DLD1 (cell line): ENCODE measurements around the gene CHD6.

ENCODE experiments used
- in situ Hi-C: cut with HindIII; loops from 2 replicates; pipeline ENCODE4 v1.10.0; 2017; ENCODE audit warnings: low sequenced_read_pairs

CHD6 gene

DNA sequence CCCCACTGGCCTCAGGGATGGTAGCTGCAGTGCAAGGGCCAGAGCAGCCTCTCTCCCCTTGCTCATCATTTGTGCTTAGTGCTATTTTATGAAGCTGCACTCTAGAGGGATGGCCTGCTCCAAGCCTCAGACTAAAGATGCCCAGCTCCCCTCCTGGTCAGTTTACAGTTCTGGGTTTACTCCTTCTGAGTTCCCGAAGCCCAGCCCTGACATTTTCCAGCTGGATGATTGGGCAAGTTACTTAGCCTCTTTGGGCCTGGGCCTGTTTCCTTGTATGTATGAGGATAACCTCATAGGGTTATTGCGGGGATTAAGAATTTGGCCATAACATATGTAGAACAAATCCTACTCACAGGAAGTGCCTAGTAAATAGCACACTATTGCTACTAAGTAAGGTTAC, 219.8 kb downstream of the CHD6 start:
- in situ Hi-C loops = no loop called here

GRCh38 chr20:41395667-41396664, 222.2 kb downstream of the CHD6 start:
- in situ Hi-C loops = no loop called here

DNA sequence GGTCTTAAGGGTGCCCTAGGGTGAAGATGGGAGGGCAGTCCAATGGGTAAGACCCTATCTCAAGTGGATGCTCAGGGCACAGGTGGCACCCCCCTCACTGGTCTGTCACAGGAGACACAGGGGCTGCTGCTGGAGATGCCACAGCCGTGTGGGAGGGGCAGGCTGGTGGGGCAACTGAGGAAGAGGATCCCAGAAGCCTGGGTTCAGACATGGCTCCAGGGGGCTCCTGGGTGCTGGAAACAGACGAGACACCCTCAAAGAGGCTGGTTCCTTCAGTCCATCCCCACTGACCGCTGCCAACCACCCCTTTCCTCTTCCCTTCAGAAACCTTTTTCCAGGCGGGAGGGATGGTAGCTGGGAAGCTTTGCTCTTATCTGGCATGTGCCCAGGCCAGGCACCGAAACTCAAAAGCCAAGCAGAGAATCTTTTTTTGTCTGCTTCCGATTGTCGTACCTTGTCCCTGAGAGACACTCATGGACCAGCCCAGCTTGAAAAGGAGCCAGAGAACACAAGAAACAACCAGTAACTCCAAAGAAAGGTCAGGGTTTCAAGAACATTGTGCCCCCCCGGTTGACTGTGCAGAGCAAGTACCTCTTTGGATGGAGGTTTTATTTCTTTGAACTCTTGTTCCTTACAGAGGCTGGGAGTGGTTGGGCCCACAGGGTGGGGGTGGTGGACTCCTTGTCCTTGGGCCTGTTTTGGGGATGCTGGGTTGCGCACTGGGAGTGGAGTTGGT, 223.1 kb downstream of the CHD6 start:
- in situ Hi-C loops = no loop called here

DNA sequence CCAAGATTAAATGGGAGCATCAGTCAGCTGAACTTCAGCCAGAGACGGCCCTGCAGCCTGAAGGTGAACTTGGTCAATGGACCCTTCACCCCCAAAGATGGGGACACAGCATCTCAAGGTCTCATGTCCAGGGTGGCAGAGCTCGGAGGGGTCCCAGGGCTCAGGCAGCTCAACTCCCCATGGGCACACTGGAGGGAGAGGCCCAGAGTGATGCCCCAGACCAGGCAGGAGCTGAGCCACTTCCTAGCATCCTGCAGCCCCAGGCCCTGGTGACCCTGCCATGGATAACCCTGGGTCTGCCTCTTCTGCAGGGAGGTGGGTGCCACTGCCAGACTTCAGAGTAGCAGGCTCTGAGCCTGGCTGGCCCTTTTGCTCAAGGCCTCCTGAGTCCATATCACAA, 224.1 kb downstream of the CHD6 start:
- in situ Hi-C loops = no loop called here

DNA sequence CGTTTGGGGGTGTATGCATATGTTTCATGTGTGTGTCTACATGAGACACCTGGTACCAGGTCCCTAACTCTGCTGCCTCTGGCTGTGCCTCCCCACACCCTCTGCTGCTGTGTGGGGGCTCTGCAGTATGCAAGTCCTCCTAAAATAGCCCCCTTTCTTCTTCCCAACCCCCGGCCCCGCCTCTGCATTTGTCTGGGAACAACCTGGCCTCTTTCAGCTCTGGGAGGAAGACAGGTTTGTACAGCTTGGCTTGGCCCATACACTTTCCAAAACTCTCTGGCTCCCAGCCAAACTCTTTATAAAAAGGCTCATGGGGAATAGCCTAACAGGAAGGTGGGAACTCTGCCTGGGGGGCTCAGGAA, 224.5 kb downstream of the CHD6 start:
- in situ Hi-C loops = no loop called here

GRCh38 chr20:41392871-41393704, 225.1 kb downstream of the CHD6 start:
- in situ Hi-C loops = no loop called here

DNA sequence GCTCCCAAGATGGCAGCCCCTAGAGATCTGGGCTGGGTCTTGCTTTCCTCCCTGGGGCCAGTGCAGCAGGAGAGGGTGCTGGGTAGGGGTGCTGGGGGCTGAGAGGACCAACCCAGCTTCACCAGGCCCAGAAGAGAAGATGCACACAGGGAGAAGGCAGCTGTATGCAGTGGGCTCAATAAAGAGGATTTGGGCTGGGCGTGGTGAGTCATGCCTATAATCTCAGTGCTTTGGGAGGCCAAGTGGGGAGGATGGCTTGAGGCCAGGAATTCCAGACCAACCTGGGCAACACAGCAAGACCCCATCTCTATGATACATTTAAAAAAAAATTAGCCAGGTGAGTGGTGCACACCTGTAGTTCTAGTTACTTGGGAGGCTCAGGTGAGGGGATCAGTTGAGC, 225.9 kb downstream of the CHD6 start:
- in situ Hi-C loops = no loop called here

DNA sequence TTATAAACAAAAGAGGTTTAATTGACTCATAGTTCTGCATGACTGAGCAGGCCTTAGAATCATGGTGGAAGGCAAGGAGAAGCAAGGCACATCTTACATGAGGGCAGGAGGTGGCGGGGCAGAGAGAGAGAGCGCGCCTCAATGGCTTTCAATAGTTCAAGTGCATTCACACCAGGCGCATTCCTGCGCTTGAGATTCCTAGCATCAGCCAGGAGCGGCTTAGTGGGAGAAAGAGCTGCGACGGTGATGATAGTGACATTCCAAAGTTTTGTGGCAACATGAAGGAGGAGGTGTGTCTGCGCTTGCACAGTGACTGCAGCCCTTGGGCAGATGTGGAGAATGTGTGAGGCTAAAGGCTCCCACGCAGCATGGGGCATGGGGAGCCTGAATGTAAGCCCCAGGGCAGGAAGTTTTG, 226.6 kb downstream of the CHD6 start:
- in situ Hi-C loops = no loop called here

DNA sequence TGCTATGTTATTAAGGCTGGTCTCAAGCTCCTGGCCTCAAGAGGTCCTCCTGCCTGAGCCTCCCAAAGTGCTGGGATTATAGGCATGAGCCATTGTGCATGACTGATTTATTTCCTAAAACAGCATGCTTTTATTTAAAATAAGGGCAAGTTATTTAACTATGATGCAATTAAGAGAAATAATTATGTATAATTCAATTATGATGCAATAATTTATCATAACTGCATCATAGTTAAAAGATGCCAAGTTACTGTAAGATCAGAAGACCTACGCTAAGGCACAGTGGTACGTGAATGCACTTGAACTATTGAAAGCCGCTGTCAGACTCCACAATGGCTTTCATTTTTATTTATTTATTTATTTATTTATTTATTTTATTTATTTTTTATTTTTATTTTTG, 227.3 kb downstream of the CHD6 start:
- in situ Hi-C loops = no loop called here

- in situ Hi-C loops = no loop called here
These were observed 230.7 kb downstream of the CHD6 start for GRCh38 chr20:41387444-41387851.

DNA sequence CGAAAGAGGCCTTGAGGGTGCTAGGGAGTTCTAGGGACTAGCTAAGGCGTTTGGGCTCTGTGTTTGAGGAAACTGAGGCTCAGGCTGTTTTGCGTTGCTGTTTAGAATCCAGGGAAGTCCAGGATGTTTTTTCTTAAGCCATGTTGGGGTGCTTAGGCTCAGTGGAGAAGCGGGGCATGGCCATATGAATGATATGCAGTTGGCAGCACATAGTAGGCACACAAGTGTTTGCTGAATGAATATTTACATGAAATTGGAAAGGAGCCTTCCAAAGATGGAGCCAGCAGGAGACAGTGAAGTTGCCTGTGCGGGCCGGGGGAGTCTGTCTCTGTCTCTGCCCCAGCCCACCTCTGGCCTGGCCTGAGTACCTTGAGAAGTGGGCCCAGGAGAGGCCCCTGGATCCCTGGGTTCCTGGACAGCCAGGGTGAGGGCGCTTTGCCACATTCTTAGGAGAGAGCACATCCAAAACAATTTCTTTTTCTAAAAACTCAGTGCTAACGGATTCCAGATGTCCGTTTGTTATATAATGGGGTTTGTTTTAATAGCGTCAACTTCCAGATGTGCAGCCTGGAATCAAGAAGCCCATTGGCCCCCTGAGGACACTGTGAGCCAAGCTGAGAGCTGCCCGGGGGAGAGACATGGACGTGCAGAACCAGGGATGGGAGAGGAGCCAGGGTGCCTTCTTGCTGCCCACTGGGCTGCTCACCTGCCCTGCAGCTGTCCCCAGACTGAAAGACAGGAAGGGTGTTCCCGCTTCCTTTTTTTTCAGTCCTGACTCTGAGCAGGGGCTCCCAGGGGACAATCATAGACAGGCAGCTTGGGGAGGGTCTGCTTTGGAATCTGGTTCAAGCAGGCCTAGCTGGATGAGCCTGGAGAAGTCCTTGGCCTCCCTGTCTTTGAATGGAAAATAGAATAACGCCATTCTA, 231.4 kb downstream of the CHD6 start:
- in situ Hi-C loops = no loop called here

DNA sequence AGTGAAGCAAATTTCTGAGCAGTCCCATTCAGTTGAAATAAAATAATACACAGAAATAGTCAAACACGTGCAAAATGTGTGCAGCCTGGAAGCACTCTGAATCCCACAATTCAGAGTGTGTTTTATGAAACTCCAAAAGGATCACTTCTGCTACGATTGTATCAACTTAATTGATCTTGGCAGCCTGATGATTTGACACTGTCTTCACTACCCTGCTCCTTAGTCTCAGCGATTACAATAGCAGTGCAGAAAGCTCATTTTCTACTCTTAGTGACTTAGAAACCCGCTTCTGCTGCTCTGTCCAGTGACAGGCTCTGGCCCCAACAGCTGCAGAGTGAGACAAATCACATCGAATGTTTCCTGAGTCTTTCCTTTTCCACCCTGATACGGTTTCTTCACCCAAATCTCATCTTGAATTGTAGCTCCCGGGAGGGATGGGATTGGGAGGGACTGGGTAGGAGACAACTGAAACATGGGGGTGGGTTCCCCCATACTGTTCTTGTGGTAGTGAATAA, 235.3 kb downstream of the CHD6 start:
- in situ Hi-C loops = no loop called here

GRCh38 chr20:41380551-41381193, 237.5 kb downstream of the CHD6 start:
- in situ Hi-C loops = no loop called here

GRCh38 chr20:41379551-41379950, 238.6 kb downstream of the CHD6 start:
- in situ Hi-C loops = no loop called here

DNA sequence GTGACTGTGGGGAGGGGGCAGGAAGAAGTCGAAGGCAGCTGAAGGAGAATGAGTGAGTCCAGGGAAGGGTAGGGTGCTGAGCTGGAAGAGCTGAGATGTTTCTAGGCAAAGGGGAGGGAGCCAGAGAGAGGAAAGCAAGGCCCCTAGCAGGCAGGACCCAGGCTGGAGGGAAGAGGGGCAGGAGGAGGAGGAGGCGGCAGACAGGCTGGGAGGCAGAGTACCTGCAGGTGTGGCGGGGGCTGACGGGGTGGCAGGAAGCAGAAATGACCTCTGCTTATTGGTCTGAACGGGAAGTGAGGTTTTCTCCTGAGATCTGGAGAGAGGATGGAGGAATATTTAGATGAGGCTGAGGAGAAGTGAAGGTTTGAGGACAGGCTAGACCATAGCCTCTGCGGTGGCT, 240.9 kb downstream of the CHD6 start:
- in situ Hi-C loops = no loop called here

- in situ Hi-C loops = no loop called here
These were observed 241.8 kb downstream of the CHD6 start for GRCh38 chr20:41376349-41376748.

GRCh38 chr20:41375846-41376245, 242.3 kb downstream of the CHD6 start:
- in situ Hi-C loops = no loop called here

GRCh38 chr20:41373931-41374920, 244.0 kb downstream of the CHD6 start:
- in situ Hi-C loops = no loop called here
